Neural progenitor cell (in vitro differentiated cells): ENCODE measurements around the gene CIAO3. TPM values are rescaled to one million over a fixed set of nuclear protein-coding genes. Genes with fewer than 3 reads are reported as not detected.
A peak's percentile ranks its signal among the peaks of the same experiment; 100 is the strongest.

Experiments used
- DNase-seq: peaks from one replicate; pipeline ENCODE4 v3.0.0-alpha.2; 2016; ENCODE audit warnings: low spot score
- H2AFZ ChIP-seq: fragments of 200-600 bp; sonication (generic); replicated peaks from 2 replicates; pipeline ENCODE4 v1.6.1; 2016; ENCODE audit warnings: antibody characterized with exemption
- H3F3A ChIP-seq: fragments of 200-600 bp; sonication (generic); 2 replicates; pipeline ENCODE4 v1.6.1; 2016; ENCODE audit warnings: antibody characterized with exemption, low read depth
- H3K27ac ChIP-seq: fragments of 200-600 bp; sonication (generic); 2 replicates; pipeline ENCODE4 v1.5.1; 2016; ENCODE audit warnings: mild to moderate bottlenecking
- H3K27me3 ChIP-seq: fragments of 200-600 bp; sonication (generic); 2 replicates; pipeline ENCODE4 v1.6.1; 2016; ENCODE audit warnings: mild to moderate bottlenecking, moderate library complexity
- H3K36me3 ChIP-seq: fragments of 200-600 bp; sonication (generic); 2 replicates; pipeline ENCODE4 v1.5.1; 2016
- H3K4me1 ChIP-seq: fragments of 200-600 bp; sonication (generic); 2 replicates; pipeline ENCODE4 v1.6.1; 2016; ENCODE audit warnings: mixed run types
- H3K4me2 ChIP-seq: fragments of 200-600 bp; sonication (generic); 2 replicates; pipeline ENCODE4 v1.6.1; 2016
- H3K4me3 ChIP-seq: fragments of 200-600 bp; sonication (generic); 2 replicates; pipeline ENCODE4 v1.5.1; 2016
- H3K79me2 ChIP-seq: fragments of 200-600 bp; sonication (generic); 2 replicates; pipeline ENCODE4 v1.6.1; 2016; ENCODE audit warnings: low read depth
- H3K9ac ChIP-seq: fragments of 200-600 bp; sonication (generic); 2 replicates; pipeline ENCODE4 v1.6.1; 2016
- H3K9me3 ChIP-seq: fragments of 200-600 bp; sonication (generic); 2 replicates; pipeline ENCODE4 v1.5.1; 2016; ENCODE audit warnings: low read depth
- H4K20me1 ChIP-seq: fragments of 200-600 bp; sonication (generic); 2 replicates; pipeline ENCODE4 v1.6.1; 2016; ENCODE audit warnings: low read depth
- H3K27ac Mint-ChIP-seq: 3 replicates; pipeline ENCODE4 v1.8.0; 2021; ENCODE audit warnings: mixed read lengths
- H3K27me3 Mint-ChIP-seq: 2 replicates; pipeline ENCODE4 v1.8.0; 2022; ENCODE audit warnings: low read depth, mild to moderate bottlenecking, inconsistent platforms, moderate library complexity, mixed read lengths; ENCODE audit not compliant: insufficient read depth
- H3K36me3 Mint-ChIP-seq: 3 replicates; pipeline ENCODE4 v1.8.0; 2021; ENCODE audit warnings: mixed read lengths
- H3K4me1 Mint-ChIP-seq: 3 replicates; pipeline ENCODE4 v1.8.0; 2021; ENCODE audit warnings: mixed read lengths
- H3K4me3 Mint-ChIP-seq: 3 replicates; pipeline ENCODE4 v1.8.0; 2021; ENCODE audit warnings: mild to moderate bottlenecking, moderate library complexity, mixed read lengths
- H3K9me3 Mint-ChIP-seq: 3 replicates; pipeline ENCODE4 v1.8.0; 2020; ENCODE audit warnings: mixed read lengths
- CTCF ChIP-seq: fragments of 200-600 bp; sonication (generic); IDR thresholded peaks from 2 replicates; pipeline ENCODE4 v1.5.1; 2017; ENCODE audit warnings: antibody characterized with exemption, mild to moderate bottlenecking
- EZH2 ChIP-seq: fragments of 200-600 bp; sonication (generic); IDR thresholded peaks from 2 replicates; pipeline ENCODE4 v1.6.1; 2017; ENCODE audit warnings: antibody characterized with exemption, mild to moderate bottlenecking, moderate library complexity
- EZH2phosphoT487 ChIP-seq: fragments of 200-600 bp; sonication (generic); IDR thresholded peaks from 2 replicates; pipeline ENCODE4 v1.6.1; 2017; ENCODE audit warnings: antibody characterized with exemption
- total RNA-seq: library from RNA; depleted of rRNA; stranded (reverse); fragments of >200 nt; gene quantifications from 2 replicates; pipeline ENCODE4 v1.2.3, GENCODE V29; 2015; ENCODE audit warnings: low replicate concordance

The CIAO3 gene
- total RNA-seq, 1 donor from 2014 or later, result 20.5 TPM

GRCh38 chr16:780296-780695 is 39.5 kb upstream of the CIAO3 start:
- Histone ChIP-seq H3K27me3 (peaks cover 42% of the 10 kb centered on the region), H3K36me3 (no peaks in the 10 kb centered on the region), H3K4me1 (no peaks in the 10 kb centered on the region), H4K20me1 (no peaks in the 10 kb centered on the region), H3F3A (no peaks in the 10 kb centered on the region), H3K79me2 (no peaks in the 10 kb centered on the region), H3K9ac (no peak overlapping the region), H2AFZ (no peak overlapping the region), H3K9me3 (no peaks in the 10 kb centered on the region), H3K4me3 (no peak overlapping the region), H3K4me2 (no peak overlapping the region), H3K27ac (no peak overlapping the region)
- TF ChIP-seq CTCF (no peak), EZH2phosphoT487 (no peak), EZH2 (no peak)
- peaks cover 4% of the 10 kb centered on the region for H3K4me1 Mint-ChIP-seq
- H3K4me3 Mint-ChIP-seq, result peak overlapping the region; percentile 15
- DNase-seq, result no peak
- H3K27ac Mint-ChIP-seq, result no peak overlapping the region
- H3K36me3 Mint-ChIP-seq, result no peaks in the 10 kb centered on the region
- peaks cover 10% of the 10 kb centered on the region for H3K27me3 Mint-ChIP-seq
- no peaks in the 10 kb centered on the region for H3K9me3 Mint-ChIP-seq

GRCh38 chr16:779561-779960 is 38.8 kb upstream of the CIAO3 start:
- peaks cover 42% of the 10 kb centered on the region for H3K27me3 ChIP-seq
- H3K27ac ChIP-seq, result no peak overlapping the region
- H3K4me3 Mint-ChIP-seq, result no peak overlapping the region
- no peaks in the 10 kb centered on the region for H3K36me3 Mint-ChIP-seq
- H3K9ac ChIP-seq, result no peak overlapping the region
- H3K27me3 Mint-ChIP-seq, result peaks cover 10% of the 10 kb centered on the region
- H3K9me3 ChIP-seq, result no peaks in the 10 kb centered on the region
- H3K4me2 ChIP-seq, result no peak overlapping the region
- H3K27ac Mint-ChIP-seq, result no peak overlapping the region
- no peaks in the 10 kb centered on the region for H3K9me3 Mint-ChIP-seq
- TF ChIP-seq EZH2 (no peak), CTCF (no peak), EZH2phosphoT487 (no peak)
- H3K4me3 ChIP-seq, result no peak overlapping the region
- no peaks in the 10 kb centered on the region for H4K20me1 ChIP-seq
- no peaks in the 10 kb centered on the region for H3K79me2 ChIP-seq
- no peak for DNase-seq
- H2AFZ ChIP-seq, result no peak overlapping the region
- H3F3A ChIP-seq, result no peaks in the 10 kb centered on the region
- peaks cover 4% of the 10 kb centered on the region for H3K4me1 Mint-ChIP-seq
- H3K36me3 ChIP-seq, result no peaks in the 10 kb centered on the region
- H3K4me1 ChIP-seq, result no peaks in the 10 kb centered on the region

- Histone ChIP-seq H3K79me2 (no peaks in the 10 kb centered on the region), H3K4me1 (no peaks in the 10 kb centered on the region), H3K36me3 (no peaks in the 10 kb centered on the region), H3K27me3 (peaks cover 42% of the 10 kb centered on the region), H3K9ac (no peak overlapping the region), H4K20me1 (no peaks in the 10 kb centered on the region), H3K9me3 (no peaks in the 10 kb centered on the region), H3F3A (no peaks in the 10 kb centered on the region), H3K27ac (no peak overlapping the region), H3K4me3 (no peak overlapping the region), H3K4me2 (no peak overlapping the region), H2AFZ (no peak overlapping the region)
- H3K27me3 Mint-ChIP-seq, result peaks cover 10% of the 10 kb centered on the region
- TF ChIP-seq EZH2 (no peak), CTCF (no peak), EZH2phosphoT487 (no peak)
- H3K4me3 Mint-ChIP-seq, result no peak overlapping the region
- H3K9me3 Mint-ChIP-seq, result no peaks in the 10 kb centered on the region
- H3K4me1 Mint-ChIP-seq, result peaks cover 4% of the 10 kb centered on the region
- no peaks in the 10 kb centered on the region for H3K36me3 Mint-ChIP-seq
- DNase-seq, result no peak
- H3K27ac Mint-ChIP-seq, result no peak overlapping the region
These were observed 38.2 kb upstream of the CIAO3 start for GRCh38 chr16:778909-779527.
